AG09319 (cell line): ENCODE measurements around the gene CORO6.

Experiments
- DNase-seq: peaks from one replicate; pipeline ENCODE4 v3.0.0-alpha.2; 2010; ENCODE audit warnings: low read depth; ENCODE audit errors: extremely low read depth
- TF ChIP-seq, protein P1 (sequence below): IDR thresholded peaks from 2 replicates; pipeline ENCODE4 v1.5.1; 2011; ENCODE audit warnings: low read depth, mild to moderate bottlenecking, inconsistent platforms, low read length, moderate library complexity

The CORO6 gene

DNA sequence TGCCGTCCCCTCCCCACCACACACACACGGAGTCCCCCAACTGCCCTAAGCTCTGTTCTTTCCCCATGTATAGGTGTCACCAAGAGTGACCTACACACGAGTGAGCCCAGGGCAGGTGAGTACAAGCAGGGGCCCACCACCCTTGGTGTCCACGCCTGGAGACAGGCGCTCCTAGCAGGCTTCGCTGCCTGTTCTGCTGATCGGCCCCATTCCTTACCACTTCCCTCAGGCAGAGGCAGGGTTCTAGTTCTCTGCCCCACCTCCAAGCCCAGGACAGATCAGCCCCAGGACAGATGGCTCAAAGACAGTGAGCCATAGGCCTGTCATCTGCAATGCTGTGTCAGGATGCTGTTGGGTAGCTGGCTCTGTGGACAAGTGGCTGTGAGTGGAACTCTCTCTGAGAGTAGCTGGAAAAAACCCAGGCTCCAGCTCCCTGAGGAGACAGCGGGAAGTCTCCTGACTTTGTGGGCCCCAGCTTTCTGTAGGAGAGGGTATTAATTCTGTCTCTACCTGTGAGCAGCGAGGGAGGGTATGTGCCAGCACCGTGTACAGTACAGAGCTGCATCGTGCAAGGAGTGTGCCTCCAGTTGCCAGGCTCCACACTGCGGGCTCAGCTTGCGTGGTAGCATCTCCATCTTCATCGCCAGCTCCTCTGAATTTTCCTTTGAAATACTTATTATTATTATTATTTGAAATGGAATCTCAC is 53.3 kb downstream of the CORO6 start:
- no peak for DNase-seq
- TF ChIP-seq, protein P1, sequence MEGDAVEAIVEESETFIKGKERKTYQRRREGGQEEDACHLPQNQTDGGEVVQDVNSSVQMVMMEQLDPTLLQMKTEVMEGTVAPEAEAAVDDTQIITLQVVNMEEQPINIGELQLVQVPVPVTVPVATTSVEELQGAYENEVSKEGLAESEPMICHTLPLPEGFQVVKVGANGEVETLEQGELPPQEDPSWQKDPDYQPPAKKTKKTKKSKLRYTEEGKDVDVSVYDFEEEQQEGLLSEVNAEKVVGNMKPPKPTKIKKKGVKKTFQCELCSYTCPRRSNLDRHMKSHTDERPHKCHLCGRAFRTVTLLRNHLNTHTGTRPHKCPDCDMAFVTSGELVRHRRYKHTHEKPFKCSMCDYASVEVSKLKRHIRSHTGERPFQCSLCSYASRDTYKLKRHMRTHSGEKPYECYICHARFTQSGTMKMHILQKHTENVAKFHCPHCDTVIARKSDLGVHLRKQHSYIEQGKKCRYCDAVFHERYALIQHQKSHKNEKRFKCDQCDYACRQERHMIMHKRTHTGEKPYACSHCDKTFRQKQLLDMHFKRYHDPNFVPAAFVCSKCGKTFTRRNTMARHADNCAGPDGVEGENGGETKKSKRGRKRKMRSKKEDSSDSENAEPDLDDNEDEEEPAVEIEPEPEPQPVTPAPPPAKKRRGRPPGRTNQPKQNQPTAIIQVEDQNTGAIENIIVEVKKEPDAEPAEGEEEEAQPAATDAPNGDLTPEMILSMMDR, result no peak

DNA sequence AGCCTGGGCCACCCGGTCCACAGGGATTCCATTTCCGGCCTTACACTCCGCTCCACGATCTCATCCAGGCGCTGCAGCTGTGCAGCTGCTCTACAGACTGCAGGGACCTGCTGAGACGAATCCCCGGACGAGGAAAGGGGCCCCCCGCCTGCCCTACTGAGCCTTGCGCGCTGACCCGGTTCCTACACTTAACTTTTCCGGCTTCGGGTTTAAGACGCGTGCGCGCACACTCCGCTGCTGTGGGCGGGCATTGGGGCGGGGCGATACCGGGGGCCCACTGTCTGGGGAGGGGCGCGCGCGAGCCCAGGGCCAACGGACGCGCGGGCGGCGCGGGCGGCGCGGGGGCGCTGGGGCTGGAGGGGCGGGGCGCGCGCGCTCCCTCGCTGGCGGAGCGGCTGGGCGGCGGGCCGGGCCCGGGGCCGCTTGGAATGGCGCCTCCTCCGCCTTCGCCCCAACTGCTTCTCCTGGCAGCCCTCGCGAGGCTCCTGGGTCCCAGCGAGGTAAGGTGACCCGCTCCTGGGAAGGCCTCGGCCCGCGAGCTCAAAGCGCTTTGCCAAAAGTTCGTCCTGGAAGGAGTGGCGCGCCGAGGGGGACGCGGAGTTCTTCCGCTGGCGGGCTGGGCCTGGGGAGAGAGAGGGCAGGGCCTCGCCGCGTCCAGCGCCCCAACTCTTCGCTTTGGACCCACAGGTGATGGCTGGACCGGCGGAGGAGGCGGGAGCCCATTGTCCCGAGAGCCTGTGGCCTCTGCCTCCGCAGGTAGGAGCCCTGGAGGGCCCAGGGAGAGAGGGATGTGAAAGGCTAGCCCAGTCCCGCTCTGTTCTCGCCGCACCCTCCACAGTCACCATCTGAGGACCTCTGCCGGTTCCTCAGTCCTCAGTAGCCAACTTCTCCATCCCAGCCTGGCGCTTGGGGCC is 54.1 kb downstream of the CORO6 start, which contains the start of gene TP53I13:
Gene TP53I13, plus strand, starts transcription at position 371 of the 914 bp plus-strand sequence. Its CDS starts 58 bp downstream, at position 429.
- TF ChIP-seq, protein P1, result no peak; the same call in 1 of the 2 replicates
- DNase-seq, result peak; percentile 49

DNA sequence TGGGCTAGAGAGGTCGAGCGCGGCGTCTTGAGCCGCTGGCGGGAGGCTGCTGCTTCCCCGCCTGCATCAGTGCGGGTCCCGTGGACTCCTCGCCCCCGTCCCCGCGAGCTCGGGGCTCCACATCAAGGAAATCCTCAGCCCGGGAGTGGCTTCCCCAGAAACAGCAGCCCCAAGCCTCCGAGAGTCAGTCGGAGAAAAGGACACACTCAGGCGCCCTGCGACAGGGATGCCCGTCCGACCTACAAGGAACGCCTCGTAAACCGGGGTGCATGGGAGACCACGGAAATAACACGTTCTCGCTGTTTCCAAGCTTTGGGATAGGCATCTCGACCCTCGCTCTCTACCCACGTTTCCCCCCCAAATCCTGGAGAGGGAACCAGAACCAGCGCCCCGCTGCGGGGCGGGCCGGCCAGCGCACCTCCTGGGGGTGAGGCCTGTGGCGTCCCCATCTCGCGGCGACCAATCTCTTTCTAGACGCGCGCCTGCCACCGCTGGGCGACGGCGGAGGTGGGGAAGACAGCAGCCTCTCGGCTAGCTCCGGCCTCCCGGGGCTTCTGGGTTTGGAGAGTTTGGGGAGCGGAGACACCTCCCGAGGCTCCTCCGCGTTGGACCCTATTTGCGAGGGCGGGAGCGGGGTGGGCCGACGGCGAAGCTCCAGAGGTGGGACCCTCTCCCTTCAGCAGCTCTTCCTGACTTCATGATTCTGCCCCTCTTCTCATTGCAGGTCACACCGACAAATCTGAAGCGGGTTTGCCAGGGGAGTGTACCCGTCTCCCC is 55.0 kb downstream of the CORO6 start:
- TF ChIP-seq, protein P1, result peak; percentile 44
- DNase-seq, result no peak

DNA sequence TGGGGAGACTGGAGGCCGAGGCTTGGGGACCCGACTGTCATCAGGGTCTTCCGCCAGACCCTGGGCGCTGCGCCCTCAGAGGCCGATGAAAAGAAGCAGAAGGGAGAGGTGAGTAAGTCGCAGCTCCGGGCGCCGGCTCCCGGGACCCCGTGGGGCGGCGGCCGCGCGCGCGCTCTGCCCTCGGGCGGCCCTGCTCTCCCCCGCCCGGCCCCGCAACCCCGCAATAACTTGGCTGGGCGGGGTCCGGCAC is 55.5 kb downstream of the CORO6 start:
- TF ChIP-seq, protein P1, result no peak
- no peak for DNase-seq

DNA sequence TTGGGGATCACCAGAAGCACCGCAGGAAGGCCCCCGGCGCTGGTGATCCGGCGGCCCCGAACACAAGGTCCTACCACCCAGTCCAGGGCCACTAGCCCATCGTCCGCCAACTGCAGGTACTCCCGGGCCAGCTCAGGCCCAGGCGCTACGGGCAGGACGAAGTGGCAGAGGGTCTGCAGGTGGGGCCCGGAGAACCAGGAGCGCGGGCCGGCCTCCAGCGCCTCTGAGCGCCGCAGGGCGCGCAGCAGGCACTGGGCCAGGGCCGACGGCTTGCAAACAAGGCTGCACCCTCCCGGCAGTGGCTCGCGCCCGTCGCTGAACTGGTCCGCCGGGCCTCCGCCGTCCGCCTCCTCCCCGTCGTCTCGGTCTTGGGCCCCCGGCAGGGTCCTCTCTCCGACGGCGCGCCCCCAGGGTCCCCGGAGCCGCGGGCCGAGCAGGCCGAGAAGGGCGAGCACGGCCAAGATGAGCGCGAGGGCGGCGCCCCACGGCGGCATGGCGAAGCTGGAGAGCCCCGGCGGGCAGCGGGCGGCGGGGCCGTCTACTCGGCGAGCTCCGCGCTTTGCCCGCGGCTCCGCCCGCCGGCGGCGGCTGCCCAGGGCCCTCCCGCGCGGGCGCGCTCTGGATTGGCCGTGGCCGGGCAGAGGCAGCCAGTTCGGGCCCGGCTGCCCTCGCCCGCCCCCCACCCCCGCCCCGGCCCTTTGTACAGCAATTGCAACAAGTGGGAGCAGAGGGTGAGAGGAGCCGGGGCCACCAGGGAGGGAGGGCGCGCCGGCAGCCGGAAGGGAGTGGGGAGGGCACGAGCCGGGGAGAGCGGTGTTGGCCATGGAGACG is 56.0 kb downstream of the CORO6 start, which contains the start of gene ABHD15:
Gene ABHD15, minus strand, starts transcription at position 565 of the 831 bp plus-strand sequence. Its CDS starts 71 bp downstream, at position 494.
- DNase-seq, result peak; percentile 27
- TF ChIP-seq, protein P1, result no peak

DNA sequence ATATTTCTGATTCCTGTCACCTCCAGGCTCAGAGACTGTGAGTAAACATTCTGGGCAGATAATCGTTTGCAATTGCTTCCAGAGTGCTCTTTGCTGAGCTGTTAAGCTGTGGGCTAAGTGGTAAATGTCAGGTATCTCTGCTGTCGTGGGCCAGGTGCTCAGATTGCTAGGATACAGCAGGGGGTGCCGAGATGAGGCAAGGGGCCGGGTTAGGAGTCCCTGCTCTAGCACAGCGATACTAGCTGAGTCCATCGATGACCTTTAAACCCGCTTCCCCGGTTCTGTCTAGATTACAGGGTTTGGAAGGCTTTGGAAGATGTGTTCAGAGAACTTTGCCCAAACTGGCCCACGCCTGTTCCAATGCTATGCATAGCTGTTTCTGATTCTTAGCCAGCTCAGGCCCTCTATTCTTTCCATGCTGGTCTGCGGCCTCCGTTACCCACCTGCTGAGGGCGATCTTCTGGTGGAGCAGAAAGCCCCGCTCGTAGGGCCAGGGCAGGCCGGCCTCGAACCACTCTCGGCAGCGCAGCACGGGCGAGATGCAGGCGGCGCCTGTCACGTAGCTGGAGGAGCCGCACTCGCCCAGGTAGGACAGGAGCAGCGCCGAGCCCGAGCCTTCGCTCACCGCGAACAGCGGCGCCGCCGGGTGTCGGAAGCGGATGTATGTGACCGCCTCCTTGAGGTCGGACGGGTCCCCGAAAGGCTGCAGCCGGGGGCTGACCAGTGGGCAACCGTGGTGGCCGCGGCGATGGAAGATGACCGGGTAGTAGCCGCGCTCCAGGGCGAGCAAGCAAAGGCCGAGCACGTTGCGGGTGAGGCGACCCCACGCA is 56.9 kb downstream of the CORO6 start:
- TF ChIP-seq, protein P1, result no peak
- no peak for DNase-seq
